K562 (cell line): ENCODE data around the gene GTPBP6. TPM values are rescaled to one million over a fixed set of nuclear protein-coding genes. Genes with fewer than 3 reads are reported as not detected.

Experiments
- ATAC-seq: fragments of 200-7000 bp; cut with Tn5 transposase; 3 replicates; pipeline ENCODE4 v1.9.1; 2020; ENCODE audit warnings: moderate library complexity
- BruUV-seq: library from RNA; stranded (reverse); fragments of 400-500 nt; replicated peaks from 2 replicates; lab custom pipeline; 2021; lab: Mats Ljungman, UMichigan
- CTCF ChIA-PET: fragments of 300-600 bp; formaldehyde crosslinking; extraction: SDS; loops from one replicate; lab custom pipeline; 2021; ENCODE audit warnings: low intra/inter-chr PET ratio; lab: Yijun Ruan, JAX
- POLR2A ChIA-PET: fragments of 300-600, 350-650 bp; sonication (Branson Sonifier 250); formaldehyde crosslinking; extraction: SDS; loops from one replicate; lab custom pipeline; 2021; ENCODE audit warnings: antibody characterized with exemption, inconsistent platforms; lab: Yijun Ruan, JAX
- DNase-seq, 4 experiments: peaks; one replicate each; pipeline versions ENCODE4 v3.0.0 to v3.0.0-alpha.2; 2011 to 2018; ENCODE audit warnings: low spot score in 3 of 4, mixed read lengths in 3 of 4; ENCODE audit errors: extremely low read depth in 1 of 4
- FAIRE-seq: peaks from 2 replicates; lab custom pipeline; 2011; peaks lifted over from hg19 to GRCh38; lab: Jason Lieb, UNC
- H2AFZ ChIP-seq: 2 replicates; pipeline ENCODE4 v1.6.0; 2011; ENCODE audit warnings: low read depth, low read length, control low read depth, inconsistent platforms
- H3K27ac ChIP-seq: fragments of 200-600 bp; 3 replicates; pipeline ENCODE4 v1.8.0; 2011; ENCODE audit warnings: low read depth, mild to moderate bottlenecking, control low read depth, inconsistent platforms, low read length, moderate library complexity, mixed read lengths; ENCODE audit errors: extremely low read depth
- H3K27me3 ChIP-seq, 2 experiments: fragments of 300-600 bp in 1 of 2; 2 replicates in 1 of 2; 3 replicates in 1 of 2; pipeline versions ENCODE4 v1.6.0 to v1.8.0; 2011; ENCODE audit warnings: inconsistent platforms in 2 of 2, low read length in 2 of 2, mild to moderate bottlenecking in 1 of 2, mixed read lengths in 1 of 2, moderate library complexity in 1 of 2; ENCODE audit not compliant: control insufficient read depth in 2 of 2, insufficient read depth in 2 of 2
- H3K36me3 ChIP-seq: fragments of 300-600 bp; 3 replicates; pipeline ENCODE4 v1.8.0; 2011; ENCODE audit warnings: mild to moderate bottlenecking, low read length, inconsistent platforms; ENCODE audit not compliant: control insufficient read depth, insufficient read depth
- H3K4me1 ChIP-seq, 2 experiments: fragments of 200-600 bp in 1 of 2; replicated peaks in 1 of 2; 2 replicates in 1 of 2; 3 replicates in 1 of 2; pipeline versions ENCODE4 v1.5.1 to v1.8.0; 2011; ENCODE audit warnings: inconsistent platforms in 2 of 2, low read length in 2 of 2, mild to moderate bottlenecking in 1 of 2, mixed read lengths in 1 of 2, moderate library complexity in 1 of 2; ENCODE audit not compliant: control insufficient read depth in 2 of 2, insufficient read depth in 2 of 2
- H3K4me2 ChIP-seq: 2 replicates; pipeline ENCODE4 v1.6.1; 2011; ENCODE audit warnings: low read length, control low read depth, inconsistent platforms, mixed read lengths; ENCODE audit not compliant: insufficient read depth
- H3K4me3 ChIP-seq: fragments of 200-600 bp; sonication (generic), shearing (Covaris generic); 2 replicates; pipeline ENCODE4 v1.5.1; 2016; ENCODE audit warnings: control low read depth, inconsistent platforms
- H3K79me2 ChIP-seq: fragments of 200-600 bp; 3 replicates; pipeline ENCODE4 v1.8.0; 2011; ENCODE audit warnings: low read length, inconsistent platforms; ENCODE audit not compliant: control insufficient read depth, insufficient read depth
- H3K9ac ChIP-seq, 2 experiments: 2 replicates each; pipeline versions ENCODE4 v1.6.0 to v1.6.1; 2011; ENCODE audit warnings: low read depth in 2 of 2, low read length in 2 of 2, control low read depth in 1 of 2, inconsistent platforms in 1 of 2, mild to moderate bottlenecking in 1 of 2, mixed read lengths in 1 of 2; ENCODE audit not compliant: insufficient read depth in 1 of 2
- H3K9me1 ChIP-seq: one replicate; pipeline ENCODE4 v1.6.0; 2011; ENCODE audit warnings: inconsistent platforms, mild to moderate bottlenecking, low read length, moderate library complexity; ENCODE audit not compliant: control insufficient read depth, insufficient read depth
- H3K9me3 ChIP-seq: replicated peaks from 2 replicates; pipeline ENCODE4 v1.5.1; 2011; ENCODE audit warnings: low read depth, low read length, inconsistent platforms; ENCODE audit not compliant: control insufficient read depth, insufficient read depth
- H4K20me1 ChIP-seq: replicated peaks from 2 replicates; pipeline ENCODE4 v1.6.1; 2011; ENCODE audit warnings: low read length, inconsistent platforms, mixed read lengths; ENCODE audit not compliant: control insufficient read depth, insufficient read depth
- BRF1 ChIP-seq: IDR thresholded peaks from 3 replicates; pipeline ENCODE4 v1.6.1; 2011; ENCODE audit warnings: borderline replicate concordance, mild to moderate bottlenecking; ENCODE audit not compliant: insufficient read length; ENCODE audit errors: extremely low read depth
- C11orf30 ChIP-seq: fragments of 450-650 bp; IDR thresholded peaks from 2 replicates; pipeline ENCODE4 v1.6.1; 2016; ENCODE audit warnings: low read depth, mild to moderate bottlenecking
- MYNN ChIP-seq, 2 experiments: sonication (generic); formaldehyde crosslinking in 1 of 2; IDR thresholded peaks; 2 replicates each; pipeline versions ENCODE4 v1.5.0 to v1.6.1; 2016 to 2020; ENCODE audit warnings: antibody characterized with exemption in 1 of 2, missing genetic modification reagents in 1 of 2
- SMAD3 ChIP-seq: fragments of 450-650 bp; formaldehyde crosslinking; conservative IDR thresholded peaks from 2 replicates; pipeline ENCODE4 v1.4.0; 2020; ENCODE audit warnings: mild to moderate bottlenecking
- SP1 ChIP-seq: sonication (generic); formaldehyde crosslinking; IDR thresholded peaks from 2 replicates; pipeline ENCODE4 v1.8.1; 2022; ENCODE audit warnings: mild to moderate bottlenecking, missing genetic modification reagents
- SREBF1 ChIP-seq: fragments of 150-350 bp; IDR thresholded peaks from 2 replicates; pipeline ENCODE4 v1.6.1; 2014; ENCODE audit warnings: antibody characterized with exemption, low read depth, low read length, borderline replicate concordance
- TCF7L2 ChIP-seq: fragments of 150-350 bp; IDR thresholded peaks from 2 replicates; pipeline ENCODE4 v1.6.1; 2016; ENCODE audit warnings: low read depth, mild to moderate bottlenecking, low read length, moderate library complexity
- ZNF311 ChIP-seq: fragments of 250-450 bp; sonication (Bioruptor Pico); IDR thresholded peaks from 2 replicates; pipeline ENCODE4 v1.4.0; 2020; ENCODE audit warnings: mild to moderate bottlenecking, moderate library complexity
- ZNF324 ChIP-seq: fragments of 250-450 bp; sonication (Bioruptor Pico); IDR thresholded peaks from 2 replicates; pipeline ENCODE4 v1.4.0; 2020; ENCODE audit warnings: mild to moderate bottlenecking
- WGBS: fragments of 100-300 bp; shearing (Covaris generic); methylation state at CpG from one replicate; pipeline ENCODE4 v1.1.6; 2016; ENCODE audit warnings: low coverage, mixed read lengths; ENCODE audit not compliant: insufficient coverage; ENCODE audit errors: missing lambda C conversion rate; 5-methylcytosine and 5-hydroxymethylcytosine counted together
- in situ Hi-C: fragments of 300-500 bp; cut with MboI; formaldehyde crosslinking; loops from 4 replicates; pipeline ENCODE4 v1.15.0; 2018; ENCODE audit warnings: inconsistent platforms, mixed read lengths
- intact Hi-C: fragments of 100-400 bp; cut with micrococcal nuclease; formaldehyde crosslinking; loops from 2 replicates; pipeline ENCODE4 v1.14.2; 2022
- polyA plus RNA-seq, 8 experiments: library from polyadenylated mRNA; depleted of rRNA in 4 of 8; stranded (reverse) in 5 of 8; unstranded in 3 of 8; fragments of >200 nt; fragmentation: Nextera tagmentation in 2 of 8; fragmentation: Illumina TruSeq in 1 of 8; extraction: Ambion mirVana in 2 of 8; extraction: Trizol in 1 of 8; gene quantifications; 2 replicates each; pipeline versions ENCODE4 v1.2.1 to v1.2.3, GENCODE V29; 2011 to 2014; ENCODE audit warnings: inconsistent platforms in 1 of 8, missing spikeins in 1 of 8
- total RNA-seq, 7 experiments: library from RNA; depleted of rRNA in 6 of 7; stranded (reverse); fragments of >200 nt in 6 of 7; fragmentation: Illumina TruSeq in 2 of 7; extraction: Trizol in 2 of 7; gene quantifications; 2 replicates each; pipeline versions ENCODE4 v1.2.1 to v1.2.3, GENCODE V29; 2011 to 2021; ENCODE audit warnings: low replicate concordance in 1 of 7

The GTPBP6 gene
- total and polyA plus RNA-seq, 9 of the 15 experiments (the other 6 are each of a cell fraction or from before 2014, with no cell fraction given), result 0.24 to 35.2 (median 8.0) TPM

- Histone ChIP-seq H3K27ac (no peak overlapping the region), H3K36me3 (no peaks in the 10 kb centered on the region), H3K4me1 (peaks cover 0 to 5% of the 10 kb centered on the region in 2 experiments; a peak in 1 of 5 replicates), H3K4me3 (no peak overlapping the region), H3K9me1 (no peaks in the 10 kb centered on the region), H2AFZ (no peak overlapping the region), H3K9ac (no peak overlapping the region)
- no TSS peak for BruUV-seq
- no peak for ATAC-seq
- CTCF ChIA-PET, result no interaction called here
- TF ChIP-seq ZNF324 (CRISPR knock-in tag) (no peak), BRF1 (no peak), SREBF1 (no peak), TCF7L2 (no peak)
- TF ChIP-seq, all 486 proteins: peak for 0
- in situ Hi-C loops (no loop called here), intact Hi-C loops (no loop called here)
- 71% methylated on average over 7 of the region's 26 CpGs for WGBS
- Histone ChIP-seq H3K27me3 (no peaks in the 10 kb centered on the region), H4K20me1 (no peaks in the 10 kb centered on the region), H3K4me2 (no peak overlapping the region), H3K9me3 (peaks cover 3% of the 10 kb centered on the region), H3K79me2 (no peaks in the 10 kb centered on the region)
- DNase-seq (no peak), FAIRE-seq (no peak)
- POLR2A ChIA-PET, result no interaction called here
Observed at GRCh38 chrX:360496-361150, 42.0 kb upstream of the GTPBP6 start.

- Histone ChIP-seq H3K4me1 (peaks cover 0 to 5% of the 10 kb centered on the region in 2 experiments; a peak in 1 of 5 replicates), H3K9ac (no peak overlapping the region), H3K27me3 (no peaks in the 10 kb centered on the region), H3K4me2 (no peak overlapping the region), H2AFZ (no peak overlapping the region), H4K20me1 (no peaks in the 10 kb centered on the region), H3K79me2 (no peaks in the 10 kb centered on the region), H3K9me3 (peaks cover 3% of the 10 kb centered on the region), H3K9me1 (no peaks in the 10 kb centered on the region), H3K36me3 (no peaks in the 10 kb centered on the region), H3K4me3 (no peak overlapping the region), H3K27ac (no peak overlapping the region)
- CTCF ChIA-PET, result no interaction called here
- FAIRE-seq, result no peak
- POLR2A ChIA-PET, result no interaction called here
- TF ChIP-seq SP1 (CRISPR knock-in tag) (no peak), MYNN (IDR thresholded peaks at IDR 0.05) (no peak), MYNN (CRISPR knock-in tag; IDR thresholded peaks at IDR 0.05) (no peak), C11orf30 (no peak), SMAD3 (CRISPR knock-in tag) (no peak), ZNF311 (no peak)
- WGBS, result no CpG with 5 or more reads among the region's 49 CpGs
- intact Hi-C loops (no loop called here), in situ Hi-C loops (no loop called here)
- ATAC-seq, result no peak
- BruUV-seq, result no TSS peak
- DNase-seq, result no peak
Observed at GRCh38 chrX:358651-359143, 40.1 kb upstream of the GTPBP6 start.
